Keratinocyte (primary cell): Measurements from ENCODE around the gene CNTNAP5. TPM values are rescaled to one million over a fixed set of nuclear protein-coding genes. Genes with fewer than 3 reads are reported as not detected.

Experiments used
- DNase-seq: peaks from one replicate; pipeline ENCODE4 v3.0.0-alpha.2; 2011; ENCODE audit warnings: low read depth, missing footprints, low spot score
- FAIRE-seq: peaks from 2 replicates; lab custom pipeline; 2011; peaks lifted over from hg19 to GRCh38; lab: Jason Lieb, UNC
- H2AFZ ChIP-seq: 2 replicates; pipeline ENCODE4 v1.6.0; 2012; ENCODE audit warnings: low read length, control low read depth, inconsistent platforms; ENCODE audit not compliant: control insufficient read depth
- H3K27ac ChIP-seq: 2 replicates; pipeline ENCODE4 v1.5.1; 2011; ENCODE audit warnings: low read length; ENCODE audit not compliant: control insufficient read depth, insufficient read depth
- H3K27me3 ChIP-seq: 3 replicates; pipeline ENCODE4 v1.6.0; 2011; ENCODE audit warnings: low read length; ENCODE audit not compliant: control insufficient read depth, insufficient read depth; ENCODE audit errors: extremely low read depth
- H3K36me3 ChIP-seq, 2 experiments: 2 replicates in 1 of 2; 3 replicates in 1 of 2; pipeline ENCODE4 v1.5.1; 2011; ENCODE audit warnings: low read length in 2 of 2, mild to moderate bottlenecking in 1 of 2; ENCODE audit not compliant: control insufficient read depth in 2 of 2, insufficient read depth in 2 of 2; ENCODE audit errors: extremely low read depth in 1 of 2
- H3K4me1 ChIP-seq: 3 replicates; pipeline ENCODE4 v1.5.1; 2011; ENCODE audit warnings: low read length; ENCODE audit not compliant: control insufficient read depth, insufficient read depth; ENCODE audit errors: extremely low read depth
- H3K4me2 ChIP-seq: 3 replicates; pipeline ENCODE4 v1.6.0; 2011; ENCODE audit warnings: low read depth, low read length; ENCODE audit not compliant: control insufficient read depth, insufficient read depth; ENCODE audit errors: extremely low read depth
- H3K4me3 ChIP-seq, 3 experiments: fragments of 200-600 bp in 1 of 3; sonication (generic) in 1 of 3; 2 replicates in 2 of 3; 3 replicates in 1 of 3; pipeline ENCODE4 v1.5.1; 2011 to 2016; ENCODE audit warnings: low read length in 3 of 3, mild to moderate bottlenecking in 3 of 3, control low read depth in 2 of 3, inconsistent platforms in 1 of 3, low read depth in 1 of 3, mixed read lengths in 1 of 3, mixed run types in 1 of 3, moderate library complexity in 1 of 3; ENCODE audit not compliant: control insufficient read depth in 2 of 3, insufficient read depth in 2 of 3; ENCODE audit errors: extremely low read depth in 1 of 3
- H3K79me2 ChIP-seq: 2 replicates; pipeline ENCODE4 v1.6.0; 2012; ENCODE audit warnings: low read length; ENCODE audit not compliant: control insufficient read depth, insufficient read depth
- H3K9ac ChIP-seq: 3 replicates; pipeline ENCODE4 v1.6.0; 2011; ENCODE audit warnings: low read length; ENCODE audit not compliant: control insufficient read depth, insufficient read depth; ENCODE audit errors: extremely low read depth
- H3K9me1 ChIP-seq: 3 replicates; pipeline ENCODE4 v1.6.0; 2011; ENCODE audit warnings: low read length; ENCODE audit not compliant: control insufficient read depth, insufficient read depth; ENCODE audit errors: extremely low read depth
- H3K9me3 ChIP-seq: 2 replicates; pipeline ENCODE4 v1.5.1; 2012; ENCODE audit warnings: low read depth, low read length; ENCODE audit not compliant: control insufficient read depth
- H4K20me1 ChIP-seq: 3 replicates; pipeline ENCODE4 v1.6.0; 2011; ENCODE audit warnings: low read length; ENCODE audit not compliant: control insufficient read depth, insufficient read depth; ENCODE audit errors: extremely low read depth
- EZH2 ChIP-seq: IDR thresholded peaks from one replicate; pipeline ENCODE4 v1.6.1; 2012; ENCODE audit warnings: inconsistent platforms, mild to moderate bottlenecking, low read length, moderate library complexity
- dilution Hi-C: fragments of 300-500 bp; cut with MboI; formaldehyde crosslinking; loops from one replicate; pipeline ENCODE4 v1.7.0; 2020; ENCODE audit warnings: low sequenced_read_pairs; ENCODE audit not compliant: extremely low pct_ligation_motif_present
- polyA plus RNA-seq, 5 experiments: library from polyadenylated mRNA; depleted of rRNA in 3 of 5; stranded (reverse) in 3 of 5; stranded (forward) in 1 of 5; unstranded in 1 of 5; fragments of >200 nt; gene quantifications; 1 replicate in 1 of 5; 2 replicates in 3 of 5; 3 replicates in 1 of 5; pipeline versions ENCODE4 v1.2.1 to v1.2.3, GENCODE V29; 2011 to 2012; ENCODE audit warnings: missing spikeins in 2 of 5, low read depth in 1 of 5, low replicate concordance in 1 of 5
- TF ChIP-seq, protein P1 (sequence below), 3 experiments: IDR thresholded peaks in 1 of 3; conservative IDR thresholded peaks in 1 of 3; optimal IDR thresholded peaks in 1 of 3; 2 replicates in 2 of 3; 3 replicates in 1 of 3; pipeline versions ENCODE3 to v1.5.1; 2011; ENCODE audit warnings: low read length in 3 of 3, mild to moderate bottlenecking in 3 of 3, moderate library complexity in 2 of 3, control low read depth in 1 of 3, inconsistent platforms in 1 of 3; ENCODE audit not compliant: insufficient read depth in 2 of 3; ENCODE audit errors: extremely low read depth in 1 of 3

CNTNAP5 gene
- polyA plus RNA-seq, 1 donor (not counting 4 experiments of a cell fraction or from before 2014, with no cell fraction given) = not detected

DNA sequence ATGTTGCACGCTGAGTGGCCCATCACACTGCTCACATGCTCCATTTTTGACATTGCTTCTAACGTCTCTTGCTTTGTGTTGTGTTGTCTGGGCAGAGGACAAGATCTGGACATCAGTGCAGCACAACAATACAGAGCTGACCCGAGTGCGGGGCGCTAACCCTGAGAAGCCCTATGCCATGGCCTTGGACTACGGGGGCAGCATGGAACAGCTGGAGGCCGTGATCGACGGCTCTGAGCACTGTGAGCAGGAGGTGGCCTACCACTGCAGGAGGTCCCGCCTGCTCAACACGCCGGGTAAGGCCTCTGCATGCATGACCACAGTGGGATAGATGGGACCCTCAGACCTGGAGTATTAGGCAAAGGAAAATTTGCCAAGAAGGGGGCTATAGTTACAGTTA lies 622.6 kb downstream of the CNTNAP5 start:
- dilution Hi-C loops = no loop called here
- FAIRE-seq = no peak
- TF ChIP-seq, protein P1, sequence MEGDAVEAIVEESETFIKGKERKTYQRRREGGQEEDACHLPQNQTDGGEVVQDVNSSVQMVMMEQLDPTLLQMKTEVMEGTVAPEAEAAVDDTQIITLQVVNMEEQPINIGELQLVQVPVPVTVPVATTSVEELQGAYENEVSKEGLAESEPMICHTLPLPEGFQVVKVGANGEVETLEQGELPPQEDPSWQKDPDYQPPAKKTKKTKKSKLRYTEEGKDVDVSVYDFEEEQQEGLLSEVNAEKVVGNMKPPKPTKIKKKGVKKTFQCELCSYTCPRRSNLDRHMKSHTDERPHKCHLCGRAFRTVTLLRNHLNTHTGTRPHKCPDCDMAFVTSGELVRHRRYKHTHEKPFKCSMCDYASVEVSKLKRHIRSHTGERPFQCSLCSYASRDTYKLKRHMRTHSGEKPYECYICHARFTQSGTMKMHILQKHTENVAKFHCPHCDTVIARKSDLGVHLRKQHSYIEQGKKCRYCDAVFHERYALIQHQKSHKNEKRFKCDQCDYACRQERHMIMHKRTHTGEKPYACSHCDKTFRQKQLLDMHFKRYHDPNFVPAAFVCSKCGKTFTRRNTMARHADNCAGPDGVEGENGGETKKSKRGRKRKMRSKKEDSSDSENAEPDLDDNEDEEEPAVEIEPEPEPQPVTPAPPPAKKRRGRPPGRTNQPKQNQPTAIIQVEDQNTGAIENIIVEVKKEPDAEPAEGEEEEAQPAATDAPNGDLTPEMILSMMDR (optimal IDR thresholded peaks at IDR 0.05 in 1 of 3, IDR thresholded peaks at IDR 0.05 in 1 of 3, conservative IDR thresholded peaks at IDR 0.05 in 1 of 3; ENCODE audit: extremely low read depth in 1 of 3, insufficient read depth in 2 of 3, low read length in 3 of 3) = no peak
- no peak for TF ChIP-seq EZH2

DNA sequence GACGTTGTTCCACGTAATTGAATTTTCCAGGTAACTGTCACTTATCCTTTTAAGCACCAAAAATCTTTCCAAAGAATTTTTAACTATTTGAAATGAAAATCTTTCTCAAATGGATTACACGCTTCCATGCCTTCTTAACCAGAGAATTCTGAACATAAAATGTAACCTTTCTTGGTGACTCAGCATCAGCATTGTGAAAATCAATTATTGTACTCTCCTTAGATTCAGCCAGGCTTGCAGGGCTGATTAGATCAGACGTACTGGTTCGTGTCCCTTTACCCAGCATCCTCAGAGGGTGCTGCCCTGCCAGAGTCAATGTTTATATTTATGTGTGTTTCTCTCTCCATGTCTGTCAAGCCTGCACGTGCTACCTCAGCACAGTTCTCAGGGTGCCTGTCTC lies 623.9 kb downstream of the CNTNAP5 start:
- Histone ChIP-seq H3K4me1 (no peaks in the 10 kb centered on the region), H3K4me3 (no peak overlapping the region), H3K79me2 (no peaks in the 10 kb centered on the region), H3K27ac (no peak overlapping the region), H2AFZ (no peak overlapping the region), H3K36me3 (no peaks in the 10 kb centered on the region), H3K27me3 (no peaks in the 10 kb centered on the region), H3K9ac (no peak overlapping the region), H3K9me1 (no peaks in the 10 kb centered on the region), H3K4me2 (no peak overlapping the region), H4K20me1 (no peaks in the 10 kb centered on the region), H3K9me3 (peaks cover 4% of the 10 kb centered on the region)
- FAIRE-seq (no peak), DNase-seq (no peak)
- no peak for TF ChIP-seq EZH2
- TF ChIP-seq, protein P1 (optimal IDR thresholded peaks at IDR 0.05 in 1 of 3, IDR thresholded peaks at IDR 0.05 in 1 of 3, conservative IDR thresholded peaks at IDR 0.05 in 1 of 3; ENCODE audit: extremely low read depth in 1 of 3, insufficient read depth in 2 of 3, low read length in 3 of 3) = no peak
- dilution Hi-C loops = no loop called here

More for the DNA sequence above, 622.6 kb downstream of the CNTNAP5 start:
- H3K4me2 ChIP-seq = no peak overlapping the region
- no peaks in the 10 kb centered on the region for H4K20me1 ChIP-seq
- H3K9me1 ChIP-seq = no peaks in the 10 kb centered on the region
- no peaks in the 10 kb centered on the region for H3K4me1 ChIP-seq
- H3K4me3 ChIP-seq = no peak overlapping the region
- DNase-seq = no peak
- H3K9me3 ChIP-seq = peaks cover 4% of the 10 kb centered on the region
- no peak overlapping the region for H3K9ac ChIP-seq
- no peaks in the 10 kb centered on the region for H3K36me3 ChIP-seq
- H3K27me3 ChIP-seq = no peaks in the 10 kb centered on the region
- H2AFZ ChIP-seq = no peak overlapping the region
- no peak overlapping the region for H3K27ac ChIP-seq
- H3K79me2 ChIP-seq = no peaks in the 10 kb centered on the region
